T-helper 9 cell (primary cell): ENCODE results near the gene MDFIC.

Experiments
- DNase-seq: peaks from one replicate; pipeline ENCODE4 v3.0.0-alpha.2; 2020

MDFIC gene

GRCh38 chr7:114956702-114957101 is 34.8 kb downstream of the MDFIC start:
- no peak for DNase-seq

GRCh38 chr7:114957444-114957843 is 35.5 kb downstream of the MDFIC start:
- no peak for DNase-seq

- no peak for DNase-seq
Observed at GRCh38 chr7:114959931-114960330, 38.0 kb downstream of the MDFIC start.

DNA sequence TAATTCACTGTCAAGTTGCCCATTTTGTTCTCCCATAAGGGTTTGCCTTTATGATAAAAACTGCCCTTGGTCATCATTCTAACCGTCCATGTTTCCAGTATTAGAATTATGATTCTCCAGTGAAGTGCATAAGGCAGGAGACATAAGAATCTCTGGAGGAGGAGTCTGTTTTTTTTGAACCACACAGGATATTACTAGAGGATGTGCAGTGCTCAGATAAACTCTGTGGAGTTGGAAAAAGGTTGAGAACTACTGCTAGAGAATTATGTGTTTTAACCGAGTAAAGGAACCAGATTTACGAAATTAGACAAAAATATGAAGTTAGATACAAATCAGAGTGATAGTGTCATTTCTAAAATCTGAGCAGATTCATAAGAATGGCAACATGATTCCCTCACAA is 40.5 kb downstream of the MDFIC start:
- DNase-seq, result no peak

- no peak for DNase-seq
Observed at GRCh38 chr7:114966156-114966555, 44.3 kb downstream of the MDFIC start.

- DNase-seq, result no peak
Observed at GRCh38 chr7:114969096-114969495, 47.2 kb downstream of the MDFIC start.

DNA sequence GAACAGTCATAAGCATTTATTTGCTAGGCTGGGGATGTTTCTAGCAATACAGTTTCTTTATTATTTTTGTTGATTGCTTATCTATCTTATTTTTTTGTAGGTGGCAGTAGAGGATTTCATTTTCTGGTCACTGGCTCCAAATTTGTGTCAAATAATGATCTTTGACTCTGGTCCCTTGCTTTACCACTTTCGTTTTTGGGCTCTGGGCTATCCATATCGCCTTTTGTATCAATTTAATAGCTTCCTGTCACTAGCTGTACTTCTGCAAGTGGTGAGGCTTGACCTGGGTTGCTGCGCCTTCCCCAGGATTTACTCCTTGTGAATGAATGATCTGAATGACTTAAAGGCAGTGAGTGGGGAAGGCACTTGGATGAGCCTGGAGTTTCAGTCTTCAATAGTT is 48.4 kb downstream of the MDFIC start:
- no peak for DNase-seq

- DNase-seq, result no peak
Observed at GRCh38 chr7:114970732-114971131, 48.8 kb downstream of the MDFIC start.

- DNase-seq, result no peak
Observed at GRCh38 chr7:114972567-114972966, 50.7 kb downstream of the MDFIC start.

- no peak for DNase-seq
Observed at GRCh38 chr7:114973147-114973546, 51.3 kb downstream of the MDFIC start.

DNA sequence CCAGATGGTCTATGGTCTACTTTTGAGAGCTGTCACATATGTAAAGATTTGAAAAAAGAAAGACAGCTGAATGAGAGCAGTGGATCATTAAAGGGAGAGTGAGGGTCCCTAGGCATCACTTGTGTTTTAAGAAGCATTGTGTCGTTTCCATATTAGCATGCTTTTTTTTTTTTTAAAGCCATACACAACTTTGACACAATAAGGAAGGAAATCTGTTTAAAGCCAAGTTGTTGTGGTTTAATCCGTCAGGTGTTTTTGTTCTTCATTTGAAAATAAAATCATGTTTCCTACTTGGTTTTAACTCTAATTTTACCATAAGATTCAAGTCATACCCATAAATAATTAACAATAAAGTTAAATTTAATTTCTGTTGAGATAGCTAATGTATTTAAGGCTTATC is 53.5 kb downstream of the MDFIC start:
- no peak for DNase-seq

- DNase-seq, result no peak
Observed at GRCh38 chr7:114976666-114977065, 54.8 kb downstream of the MDFIC start.

DNA sequence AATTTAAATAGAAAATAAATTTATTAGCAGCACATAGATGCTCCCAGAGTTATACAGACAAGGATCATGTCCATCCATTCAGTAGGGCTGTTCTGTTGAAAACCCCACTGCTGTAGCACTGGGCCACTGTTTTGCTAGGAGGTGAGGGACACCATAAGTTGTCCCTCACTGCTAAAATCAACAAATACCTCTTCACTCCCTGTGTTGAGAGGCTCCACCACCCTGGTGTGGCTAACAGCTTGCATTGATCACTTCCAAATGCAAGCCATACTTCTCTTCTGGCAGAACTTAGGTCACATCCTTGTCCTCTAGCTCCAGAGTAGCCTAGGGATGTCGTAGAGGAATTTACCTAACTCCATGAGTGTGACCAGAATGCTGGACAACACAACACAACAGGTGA is 55.4 kb downstream of the MDFIC start:
- no peak for DNase-seq

DNA sequence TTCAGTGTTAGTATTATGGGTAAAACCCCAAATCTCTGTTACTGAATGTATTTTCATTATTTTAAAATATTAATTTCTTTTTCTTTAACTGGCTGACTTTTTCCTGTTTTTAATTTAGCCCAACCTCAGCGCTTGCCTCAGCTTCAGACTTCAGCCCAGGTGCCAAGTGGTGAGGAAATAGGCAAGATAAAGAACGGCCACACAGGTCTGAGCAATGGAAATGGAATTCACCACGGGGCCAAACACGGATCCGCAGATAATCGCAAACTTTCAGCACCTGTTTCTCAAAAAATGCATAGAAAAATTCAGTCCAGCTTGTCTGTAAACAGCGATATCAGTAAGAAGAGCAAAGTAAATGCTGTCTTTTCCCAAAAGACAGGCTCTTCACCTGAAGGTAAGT is 57.5 kb downstream of the MDFIC start:
- no peak for DNase-seq

DNA sequence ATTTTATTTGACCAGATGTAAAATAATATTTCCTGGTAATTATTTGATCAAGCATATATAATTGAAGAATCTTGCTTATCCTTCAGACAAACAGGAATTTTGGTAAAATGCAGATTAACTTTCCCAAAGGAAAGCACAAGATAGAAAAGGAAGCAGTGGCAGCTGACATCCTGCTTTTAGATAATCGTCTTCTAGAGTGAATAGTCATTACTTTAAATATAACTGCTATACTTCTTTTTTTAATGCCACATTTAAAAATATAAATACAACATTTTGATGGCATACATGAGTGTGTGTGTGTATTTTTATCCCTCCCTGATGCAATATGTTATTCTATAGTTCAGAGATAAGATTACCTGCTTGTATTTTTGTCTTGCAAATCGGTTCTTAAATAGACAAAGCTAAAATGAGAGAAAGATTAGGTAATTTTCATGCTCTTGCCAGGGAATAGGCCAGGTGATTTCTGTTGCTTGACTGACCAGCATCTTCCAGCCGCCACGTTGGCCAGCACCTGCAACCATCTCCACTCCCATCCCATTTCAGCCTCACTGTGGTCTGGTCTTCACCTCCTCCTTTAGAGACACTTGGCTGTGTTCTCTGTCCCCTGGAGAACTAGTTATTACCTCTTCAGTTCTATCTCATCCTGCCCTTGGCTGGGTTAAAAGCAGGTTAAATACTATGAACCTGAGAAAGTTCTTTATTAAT is 58.1 kb downstream of the MDFIC start:
- DNase-seq, result no peak

GRCh38 chr7:114981323-114981722 is 59.4 kb downstream of the MDFIC start:
- DNase-seq, result no peak

DNA sequence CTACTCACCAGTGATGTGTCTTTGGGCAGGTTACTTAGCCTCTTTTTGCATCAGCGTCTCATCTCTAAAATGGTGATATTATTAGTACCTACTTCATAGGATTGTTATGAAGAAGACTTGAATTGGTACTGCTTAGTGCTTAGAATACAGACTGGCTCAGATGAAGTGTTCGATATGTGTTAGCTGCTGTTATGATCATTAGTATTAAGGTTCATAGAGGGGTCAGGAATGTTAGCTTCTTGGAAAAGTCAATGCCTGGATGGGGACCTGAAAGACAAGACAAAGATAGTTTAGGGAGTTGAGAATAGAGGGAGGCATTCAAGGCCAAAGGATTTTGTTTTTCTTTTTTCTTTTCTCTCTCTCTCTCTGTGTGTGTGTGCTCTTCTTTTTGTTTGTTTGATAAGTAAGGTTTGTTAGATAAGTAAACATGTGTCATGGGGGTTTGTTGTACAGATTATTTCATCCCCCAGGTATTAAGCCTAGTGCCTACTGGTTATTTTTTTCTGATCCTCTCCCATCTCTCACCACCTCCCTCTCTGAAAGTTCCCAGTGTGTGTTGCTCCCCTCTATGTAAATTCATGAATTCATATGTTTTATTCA is 63.3 kb downstream of the MDFIC start:
- no peak for DNase-seq

GRCh38 chr7:114986190-114987180 is 64.6 kb downstream of the MDFIC start:
- no peak for DNase-seq

- DNase-seq, result no peak
Observed at GRCh38 chr7:114988026-114988425, 66.1 kb downstream of the MDFIC start.

- DNase-seq, result no peak
Observed at GRCh38 chr7:114988755-114989375, 67.0 kb downstream of the MDFIC start.

DNA sequence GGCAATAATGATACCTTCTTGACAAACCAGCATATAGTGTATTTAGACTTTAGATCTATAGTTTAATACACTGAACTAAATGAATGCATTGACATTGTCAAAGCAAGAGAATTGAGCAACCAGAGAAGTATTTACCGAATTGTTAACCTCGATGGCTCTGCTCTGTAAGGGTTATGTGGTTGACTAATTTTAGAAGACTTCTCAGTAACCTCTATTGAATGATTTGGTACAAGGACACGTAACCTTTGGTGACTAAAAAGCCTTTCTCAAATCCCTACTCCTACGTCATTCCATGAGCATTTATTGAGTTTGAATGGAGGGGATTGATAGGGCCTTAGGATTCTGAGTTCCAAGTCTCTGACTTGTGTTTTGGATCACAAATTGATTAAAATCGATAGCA is 67.6 kb downstream of the MDFIC start:
- DNase-seq, result no peak

GRCh38 chr7:114997487-114998404 is 75.9 kb downstream of the MDFIC start:
- DNase-seq, result no peak
